GM12878 (cell line): ENCODE measurements around the gene AJUBA. TPM values are rescaled to one million over a fixed set of nuclear protein-coding genes. Genes with fewer than 3 reads are reported as not detected.

Experiments used
- BHLHE40 ChIP-seq, 2 experiments: fragments of 450-650 bp in 1 of 2; IDR thresholded peaks; 2 replicates each; pipeline ENCODE4 v1.6.1; 2011 to 2017; ENCODE audit warnings: low read depth in 2 of 2, borderline replicate concordance in 1 of 2, improper control_type of control experiment in 1 of 2, low read length in 1 of 2, mild to moderate bottlenecking in 1 of 2
- CBFB ChIP-seq: IDR thresholded peaks from 2 replicates; pipeline ENCODE4 v1.6.1; 2016; ENCODE audit warnings: antibody characterized with exemption, low read depth
- CHD2 ChIP-seq: IDR thresholded peaks from 2 replicates; pipeline ENCODE4 v1.6.1; 2011; ENCODE audit warnings: low read depth, low read length, improper control_type of control experiment, borderline replicate concordance
- EED ChIP-seq: sonication (generic); IDR thresholded peaks from 2 replicates; pipeline ENCODE4 v1.6.1; 2016; ENCODE audit warnings: antibody characterized with exemption, low read depth
- EZH2 ChIP-seq: IDR thresholded peaks from 2 replicates; pipeline ENCODE4 v1.6.1; 2012; ENCODE audit warnings: low read depth, mild to moderate bottlenecking, control low read depth, inconsistent platforms, low read length, borderline replicate concordance; ENCODE audit not compliant: control insufficient read depth
- MTA3 ChIP-seq: IDR thresholded peaks from 2 replicates; pipeline ENCODE4 v1.6.1; 2012; ENCODE audit warnings: low read length, inconsistent platforms, borderline replicate concordance
- MYB ChIP-seq: fragments of 150-350 bp; IDR thresholded peaks from 2 replicates; pipeline ENCODE4 v1.6.1; 2014; ENCODE audit warnings: mild to moderate bottlenecking, low read depth, low read length, borderline replicate concordance
- PML ChIP-seq: IDR thresholded peaks from 2 replicates; pipeline ENCODE4 v1.6.1; 2012; ENCODE audit warnings: low read length, inconsistent platforms
- POLR2A ChIP-seq: IDR thresholded peaks from 2 replicates; pipeline ENCODE4 v1.6.1; 2011; ENCODE audit warnings: low read depth, mild to moderate bottlenecking, low read length
- RCOR1 ChIP-seq: conservative IDR thresholded peaks from 2 replicates; pipeline ENCODE4 v1.6.1; 2012; ENCODE audit warnings: low read depth, low read length, improper control_type of control experiment
- SMAD1 ChIP-seq: fragments of 450-650 bp; IDR thresholded peaks from 2 replicates; pipeline ENCODE4 v1.6.1; 2018; ENCODE audit warnings: mild to moderate bottlenecking, low read depth; ENCODE audit not compliant: partially characterized antibody
- SMC3 ChIP-seq: IDR thresholded peaks from 2 replicates; pipeline ENCODE4 v1.6.1; 2011; ENCODE audit warnings: low read length, improper control_type of control experiment, borderline replicate concordance
- SUPT20H ChIP-seq: IDR thresholded peaks from 2 replicates; pipeline ENCODE4 v1.6.1; 2011; ENCODE audit warnings: low read depth, mild to moderate bottlenecking, low read length, moderate library complexity, borderline replicate concordance; ENCODE audit not compliant: control insufficient read depth
- SUZ12 ChIP-seq: fragments of 200-600 bp; sonication (generic); IDR thresholded peaks from one replicate; pipeline ENCODE4 v1.6.1; 2018; ENCODE audit warnings: antibody characterized with exemption, mild to moderate bottlenecking; ENCODE audit not compliant: unreplicated experiment
- YBX1 ChIP-seq: fragments of 450-650 bp; IDR thresholded peaks from 2 replicates; pipeline ENCODE4 v1.6.1; 2016; ENCODE audit warnings: antibody characterized with exemption
- ZNF274 ChIP-seq: IDR thresholded peaks from one replicate; pipeline ENCODE4 v1.8.0; 2011; ENCODE audit not compliant: insufficient read length, insufficient read depth
- ZSCAN29 ChIP-seq: fragments of 450-650 bp; IDR thresholded peaks from 2 replicates; pipeline ENCODE4 v1.6.1; 2017; ENCODE audit warnings: mild to moderate bottlenecking, moderate library complexity
- polyA plus RNA-seq, 11 experiments: library from polyadenylated mRNA; depleted of rRNA in 4 of 11; unstranded in 6 of 11; stranded (reverse) in 5 of 11; fragments of >200 nt; fragmentation: Nextera tagmentation in 4 of 11; fragmentation: Illumina TruSeq in 1 of 11; extraction: Ambion mirVana in 4 of 11; extraction: Trizol in 1 of 11; gene quantifications; 1 replicate in 1 of 11; 2 replicates in 10 of 11; pipeline versions ENCODE4 v1.2.1 to v1.2.3, GENCODE V29; 2011 to 2016; ENCODE audit warnings: inconsistent platforms in 2 of 11, missing spikeins in 2 of 11, low read depth in 1 of 11
- total RNA-seq, 4 experiments: library from RNA; depleted of rRNA in 3 of 4; stranded (reverse); fragments of >200 nt in 3 of 4; fragmentation: Illumina TruSeq in 1 of 4; extraction: Trizol in 1 of 4; gene quantifications; 2 replicates each; pipeline versions ENCODE4 v1.2.1 to v1.2.3, GENCODE V29; 2013 to 2021
- TF ChIP-seq, protein P1 (sequence below): IDR thresholded peaks from 2 replicates; pipeline ENCODE4 v1.6.1; 2012; ENCODE audit warnings: improper control_type of control experiment, low read depth, low read length; ENCODE audit not compliant: insufficient replicate concordance
- TF ChIP-seq, protein P2 (sequence below), 3 experiments: IDR thresholded peaks in 2 of 3; conservative IDR thresholded peaks in 1 of 3; 2 replicates each; pipeline ENCODE4 v1.5.1; 2011; ENCODE audit warnings: low read depth in 3 of 3, low read length in 3 of 3, mild to moderate bottlenecking in 3 of 3, control low read depth in 2 of 3, moderate library complexity in 2 of 3, inconsistent platforms in 1 of 3, mixed read lengths in 1 of 3; ENCODE audit not compliant: control insufficient read depth in 2 of 3, insufficient read depth in 1 of 3; ENCODE audit errors: extremely low read depth in 1 of 3
- TF ChIP-seq, protein P3 (sequence below): IDR thresholded peaks from 2 replicates; pipeline ENCODE4 v1.6.1; 2012; ENCODE audit warnings: low read depth, low read length, improper control_type of control experiment
- TF ChIP-seq, protein P4 (sequence below): IDR thresholded peaks from 2 replicates; pipeline ENCODE4 v1.6.1; 2012; ENCODE audit warnings: low read length, inconsistent platforms

Gene AJUBA
- total and polyA plus RNA-seq, 10 of the 15 experiments (the other 5 are each of a cell fraction or from before 2014, with no cell fraction given), result 0.03 to 18.1 (median 0.36) TPM; not detected in 1

DNA sequence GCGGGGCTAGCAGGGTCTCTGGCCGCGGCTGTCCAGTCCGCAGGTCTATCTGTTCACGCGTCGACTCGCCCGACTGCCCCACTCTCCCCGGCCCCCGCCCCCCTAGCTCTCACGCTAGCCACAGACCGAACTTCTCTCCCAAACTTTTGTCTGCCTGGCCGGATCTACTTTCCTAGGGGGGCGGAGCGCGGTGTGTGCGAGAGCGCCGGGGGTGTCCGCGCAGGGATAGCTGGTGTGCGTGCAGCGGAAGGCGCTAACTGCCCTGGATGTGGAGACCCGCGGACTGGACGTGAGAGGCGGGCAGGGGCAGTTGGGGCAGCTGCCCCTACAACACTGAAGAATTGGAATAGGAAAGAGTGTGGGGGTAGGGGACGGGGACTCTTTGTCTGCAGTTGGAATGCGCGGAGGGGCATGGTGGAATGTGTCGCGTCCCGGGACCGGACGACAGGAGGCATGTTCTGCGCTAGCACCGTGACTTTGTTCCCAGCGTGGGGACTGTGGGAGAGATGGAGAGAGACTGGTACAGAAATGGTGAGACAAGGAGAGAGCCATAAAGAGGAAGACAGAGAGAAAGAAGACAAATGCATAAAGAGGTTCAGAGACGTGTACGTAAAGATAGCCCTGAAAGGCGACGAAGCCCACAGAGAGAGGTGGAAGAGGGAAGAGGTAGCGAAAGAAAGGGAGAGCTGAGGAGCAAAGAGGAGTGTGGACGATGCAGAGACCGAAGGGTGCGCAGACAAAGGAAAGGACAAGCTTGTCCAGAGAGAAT, at the start of gene AJUBA (continued):
- TF ChIP-seq SUZ12 (peak; percentile 21), MTA3 (no peak), PML (no peak), YBX1 (0 out of 2 replicates have a peak, but pooled peaks have one; percentile 21), BHLHE40 (IDR thresholded peaks at IDR 0.05; ENCODE audit: borderline replicate concordance in 1 of 2, low read depth in 2 of 2, low read length in 1 of 2) (peak; percentile 34 to 47; a peak in 1 of 4 replicates), EED (peak; percentile 80), SMC3 (peak; percentile 12; the same call in 1 of the 2 replicates), ZNF274 (no peak), MYB (no peak), ZSCAN29 (no peak), EZH2 (no peak), RCOR1 (no peak), POLR2A (no peak), CBFB (no peak), CHD2 (peak; percentile 91), SUPT20H (no peak), SMAD1 (no peak)
- TF ChIP-seq, protein P1, sequence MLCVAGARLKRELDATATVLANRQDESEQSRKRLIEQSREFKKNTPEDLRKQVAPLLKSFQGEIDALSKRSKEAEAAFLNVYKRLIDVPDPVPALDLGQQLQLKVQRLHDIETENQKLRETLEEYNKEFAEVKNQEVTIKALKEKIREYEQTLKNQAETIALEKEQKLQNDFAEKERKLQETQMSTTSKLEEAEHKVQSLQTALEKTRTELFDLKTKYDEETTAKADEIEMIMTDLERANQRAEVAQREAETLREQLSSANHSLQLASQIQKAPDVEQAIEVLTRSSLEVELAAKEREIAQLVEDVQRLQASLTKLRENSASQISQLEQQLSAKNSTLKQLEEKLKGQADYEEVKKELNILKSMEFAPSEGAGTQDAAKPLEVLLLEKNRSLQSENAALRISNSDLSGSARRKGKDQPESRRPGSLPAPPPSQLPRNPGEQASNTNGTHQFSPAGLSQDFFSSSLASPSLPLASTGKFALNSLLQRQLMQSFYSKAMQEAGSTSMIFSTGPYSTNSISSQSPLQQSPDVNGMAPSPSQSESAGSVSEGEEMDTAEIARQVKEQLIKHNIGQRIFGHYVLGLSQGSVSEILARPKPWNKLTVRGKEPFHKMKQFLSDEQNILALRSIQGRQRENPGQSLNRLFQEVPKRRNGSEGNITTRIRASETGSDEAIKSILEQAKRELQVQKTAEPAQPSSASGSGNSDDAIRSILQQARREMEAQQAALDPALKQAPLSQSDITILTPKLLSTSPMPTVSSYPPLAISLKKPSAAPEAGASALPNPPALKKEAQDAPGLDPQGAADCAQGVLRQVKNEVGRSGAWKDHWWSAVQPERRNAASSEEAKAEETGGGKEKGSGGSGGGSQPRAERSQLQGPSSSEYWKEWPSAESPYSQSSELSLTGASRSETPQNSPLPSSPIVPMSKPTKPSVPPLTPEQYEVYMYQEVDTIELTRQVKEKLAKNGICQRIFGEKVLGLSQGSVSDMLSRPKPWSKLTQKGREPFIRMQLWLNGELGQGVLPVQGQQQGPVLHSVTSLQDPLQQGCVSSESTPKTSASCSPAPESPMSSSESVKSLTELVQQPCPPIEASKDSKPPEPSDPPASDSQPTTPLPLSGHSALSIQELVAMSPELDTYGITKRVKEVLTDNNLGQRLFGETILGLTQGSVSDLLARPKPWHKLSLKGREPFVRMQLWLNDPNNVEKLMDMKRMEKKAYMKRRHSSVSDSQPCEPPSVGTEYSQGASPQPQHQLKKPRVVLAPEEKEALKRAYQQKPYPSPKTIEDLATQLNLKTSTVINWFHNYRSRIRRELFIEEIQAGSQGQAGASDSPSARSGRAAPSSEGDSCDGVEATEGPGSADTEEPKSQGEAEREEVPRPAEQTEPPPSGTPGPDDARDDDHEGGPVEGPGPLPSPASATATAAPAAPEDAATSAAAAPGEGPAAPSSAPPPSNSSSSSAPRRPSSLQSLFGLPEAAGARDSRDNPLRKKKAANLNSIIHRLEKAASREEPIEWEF, result no peak
- TF ChIP-seq, protein P2, sequence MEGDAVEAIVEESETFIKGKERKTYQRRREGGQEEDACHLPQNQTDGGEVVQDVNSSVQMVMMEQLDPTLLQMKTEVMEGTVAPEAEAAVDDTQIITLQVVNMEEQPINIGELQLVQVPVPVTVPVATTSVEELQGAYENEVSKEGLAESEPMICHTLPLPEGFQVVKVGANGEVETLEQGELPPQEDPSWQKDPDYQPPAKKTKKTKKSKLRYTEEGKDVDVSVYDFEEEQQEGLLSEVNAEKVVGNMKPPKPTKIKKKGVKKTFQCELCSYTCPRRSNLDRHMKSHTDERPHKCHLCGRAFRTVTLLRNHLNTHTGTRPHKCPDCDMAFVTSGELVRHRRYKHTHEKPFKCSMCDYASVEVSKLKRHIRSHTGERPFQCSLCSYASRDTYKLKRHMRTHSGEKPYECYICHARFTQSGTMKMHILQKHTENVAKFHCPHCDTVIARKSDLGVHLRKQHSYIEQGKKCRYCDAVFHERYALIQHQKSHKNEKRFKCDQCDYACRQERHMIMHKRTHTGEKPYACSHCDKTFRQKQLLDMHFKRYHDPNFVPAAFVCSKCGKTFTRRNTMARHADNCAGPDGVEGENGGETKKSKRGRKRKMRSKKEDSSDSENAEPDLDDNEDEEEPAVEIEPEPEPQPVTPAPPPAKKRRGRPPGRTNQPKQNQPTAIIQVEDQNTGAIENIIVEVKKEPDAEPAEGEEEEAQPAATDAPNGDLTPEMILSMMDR (IDR thresholded peaks at IDR 0.05 in 2 of 3, conservative IDR thresholded peaks at IDR 0.05 in 1 of 3; ENCODE audit: control insufficient read depth in 2 of 3, extremely low read depth in 1 of 3, insufficient read depth in 1 of 3, low read depth in 3 of 3, low read length in 3 of 3), result no peak
- TF ChIP-seq, protein P3, sequence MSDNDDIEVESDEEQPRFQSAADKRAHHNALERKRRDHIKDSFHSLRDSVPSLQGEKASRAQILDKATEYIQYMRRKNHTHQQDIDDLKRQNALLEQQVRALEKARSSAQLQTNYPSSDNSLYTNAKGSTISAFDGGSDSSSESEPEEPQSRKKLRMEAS, result 0 out of 2 replicates have a peak, but pooled peaks have one; percentile 36
- TF ChIP-seq, protein P4, sequence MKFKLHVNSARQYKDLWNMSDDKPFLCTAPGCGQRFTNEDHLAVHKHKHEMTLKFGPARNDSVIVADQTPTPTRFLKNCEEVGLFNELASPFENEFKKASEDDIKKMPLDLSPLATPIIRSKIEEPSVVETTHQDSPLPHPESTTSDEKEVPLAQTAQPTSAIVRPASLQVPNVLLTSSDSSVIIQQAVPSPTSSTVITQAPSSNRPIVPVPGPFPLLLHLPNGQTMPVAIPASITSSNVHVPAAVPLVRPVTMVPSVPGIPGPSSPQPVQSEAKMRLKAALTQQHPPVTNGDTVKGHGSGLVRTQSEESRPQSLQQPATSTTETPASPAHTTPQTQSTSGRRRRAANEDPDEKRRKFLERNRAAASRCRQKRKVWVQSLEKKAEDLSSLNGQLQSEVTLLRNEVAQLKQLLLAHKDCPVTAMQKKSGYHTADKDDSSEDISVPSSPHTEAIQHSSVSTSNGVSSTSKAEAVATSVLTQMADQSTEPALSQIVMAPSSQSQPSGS, result no peak
